K562 (cell line): ENCODE results near the gene SUCNR1. TPM values are rescaled to one million over a fixed set of nuclear protein-coding genes. Genes with fewer than 3 reads are reported as not detected.
A peak's percentile ranks its signal among the peaks of the same experiment; 100 is the strongest.

ENCODE experiments used
- ATAC-seq: fragments of 200-7000 bp; cut with Tn5 transposase; 3 replicates; pipeline ENCODE4 v1.9.1; 2020; ENCODE audit warnings: moderate library complexity
- BruUV-seq: library from RNA; stranded (reverse); fragments of 400-500 nt; replicated peaks from 2 replicates; lab custom pipeline; 2021; lab: Mats Ljungman, UMichigan
- CTCF ChIA-PET: fragments of 300-600 bp; formaldehyde crosslinking; extraction: SDS; loops from one replicate; lab custom pipeline; 2021; ENCODE audit warnings: low intra/inter-chr PET ratio; lab: Yijun Ruan, JAX
- POLR2A ChIA-PET: fragments of 300-600, 350-650 bp; sonication (Branson Sonifier 250); formaldehyde crosslinking; extraction: SDS; loops from one replicate; lab custom pipeline; 2021; ENCODE audit warnings: antibody characterized with exemption, inconsistent platforms; lab: Yijun Ruan, JAX
- DNase-seq, 4 experiments: peaks; one replicate each; pipeline versions ENCODE4 v3.0.0 to v3.0.0-alpha.2; 2011 to 2018; ENCODE audit warnings: low spot score in 3 of 4, mixed read lengths in 3 of 4; ENCODE audit errors: extremely low read depth in 1 of 4
- FAIRE-seq: peaks from 2 replicates; lab custom pipeline; 2011; peaks lifted over from hg19 to GRCh38; lab: Jason Lieb, UNC
- H2AFZ ChIP-seq: 2 replicates; pipeline ENCODE4 v1.6.0; 2011; ENCODE audit warnings: low read depth, low read length, control low read depth, inconsistent platforms
- H3K27ac ChIP-seq: fragments of 200-600 bp; 3 replicates; pipeline ENCODE4 v1.8.0; 2011; ENCODE audit warnings: low read depth, mild to moderate bottlenecking, control low read depth, inconsistent platforms, low read length, moderate library complexity, mixed read lengths; ENCODE audit errors: extremely low read depth
- H3K27me3 ChIP-seq, 2 experiments: fragments of 300-600 bp in 1 of 2; 2 replicates in 1 of 2; 3 replicates in 1 of 2; pipeline versions ENCODE4 v1.6.0 to v1.8.0; 2011; ENCODE audit warnings: inconsistent platforms in 2 of 2, low read length in 2 of 2, mild to moderate bottlenecking in 1 of 2, mixed read lengths in 1 of 2, moderate library complexity in 1 of 2; ENCODE audit not compliant: control insufficient read depth in 2 of 2, insufficient read depth in 2 of 2
- H3K36me3 ChIP-seq: fragments of 300-600 bp; 3 replicates; pipeline ENCODE4 v1.8.0; 2011; ENCODE audit warnings: mild to moderate bottlenecking, low read length, inconsistent platforms; ENCODE audit not compliant: control insufficient read depth, insufficient read depth
- H3K4me1 ChIP-seq, 2 experiments: fragments of 200-600 bp in 1 of 2; replicated peaks in 1 of 2; 2 replicates in 1 of 2; 3 replicates in 1 of 2; pipeline versions ENCODE4 v1.5.1 to v1.8.0; 2011; ENCODE audit warnings: inconsistent platforms in 2 of 2, low read length in 2 of 2, mild to moderate bottlenecking in 1 of 2, mixed read lengths in 1 of 2, moderate library complexity in 1 of 2; ENCODE audit not compliant: control insufficient read depth in 2 of 2, insufficient read depth in 2 of 2
- H3K4me2 ChIP-seq: 2 replicates; pipeline ENCODE4 v1.6.1; 2011; ENCODE audit warnings: low read length, control low read depth, inconsistent platforms, mixed read lengths; ENCODE audit not compliant: insufficient read depth
- H3K4me3 ChIP-seq: fragments of 200-600 bp; sonication (generic), shearing (Covaris generic); 2 replicates; pipeline ENCODE4 v1.5.1; 2016; ENCODE audit warnings: control low read depth, inconsistent platforms
- H3K79me2 ChIP-seq: fragments of 200-600 bp; 3 replicates; pipeline ENCODE4 v1.8.0; 2011; ENCODE audit warnings: low read length, inconsistent platforms; ENCODE audit not compliant: control insufficient read depth, insufficient read depth
- H3K9ac ChIP-seq, 2 experiments: 2 replicates each; pipeline versions ENCODE4 v1.6.0 to v1.6.1; 2011; ENCODE audit warnings: low read depth in 2 of 2, low read length in 2 of 2, control low read depth in 1 of 2, inconsistent platforms in 1 of 2, mild to moderate bottlenecking in 1 of 2, mixed read lengths in 1 of 2; ENCODE audit not compliant: insufficient read depth in 1 of 2
- H3K9me1 ChIP-seq: one replicate; pipeline ENCODE4 v1.6.0; 2011; ENCODE audit warnings: inconsistent platforms, mild to moderate bottlenecking, low read length, moderate library complexity; ENCODE audit not compliant: control insufficient read depth, insufficient read depth
- H3K9me3 ChIP-seq: replicated peaks from 2 replicates; pipeline ENCODE4 v1.5.1; 2011; ENCODE audit warnings: low read depth, low read length, inconsistent platforms; ENCODE audit not compliant: control insufficient read depth, insufficient read depth
- H4K20me1 ChIP-seq: replicated peaks from 2 replicates; pipeline ENCODE4 v1.6.1; 2011; ENCODE audit warnings: low read length, inconsistent platforms, mixed read lengths; ENCODE audit not compliant: control insufficient read depth, insufficient read depth
- MEIS2 ChIP-seq: fragments of 450-650 bp; IDR thresholded peaks from 2 replicates; pipeline ENCODE4 v1.6.1; 2014; ENCODE audit warnings: mild to moderate bottlenecking; ENCODE audit not compliant: partially characterized antibody
- THAP12 ChIP-seq: fragments of 250-450 bp; sonication (Bioruptor Pico); IDR thresholded peaks from 2 replicates; pipeline ENCODE4 v1.9.0; 2021; ENCODE audit warnings: mild to moderate bottlenecking, inconsistent platforms
- ZNF717 ChIP-seq: fragments of 250-450 bp; sonication (Bioruptor Pico); IDR thresholded peaks from 2 replicates; pipeline ENCODE4 v1.5.0; 2021
- WGBS: fragments of 100-300 bp; shearing (Covaris generic); methylation state at CpG from one replicate; pipeline ENCODE4 v1.1.6; 2016; ENCODE audit warnings: low coverage, mixed read lengths; ENCODE audit not compliant: insufficient coverage; ENCODE audit errors: missing lambda C conversion rate; 5-methylcytosine and 5-hydroxymethylcytosine counted together
- in situ Hi-C: fragments of 300-500 bp; cut with MboI; formaldehyde crosslinking; loops from 4 replicates; pipeline ENCODE4 v1.15.0; 2018; ENCODE audit warnings: inconsistent platforms, mixed read lengths
- intact Hi-C: fragments of 100-400 bp; cut with micrococcal nuclease; formaldehyde crosslinking; loops from 2 replicates; pipeline ENCODE4 v1.14.2; 2022
- polyA plus RNA-seq, 8 experiments: library from polyadenylated mRNA; depleted of rRNA in 4 of 8; stranded (reverse) in 5 of 8; unstranded in 3 of 8; fragments of >200 nt; fragmentation: Nextera tagmentation in 2 of 8; fragmentation: Illumina TruSeq in 1 of 8; extraction: Ambion mirVana in 2 of 8; extraction: Trizol in 1 of 8; gene quantifications; 2 replicates each; pipeline versions ENCODE4 v1.2.1 to v1.2.3, GENCODE V29; 2011 to 2014; ENCODE audit warnings: inconsistent platforms in 1 of 8, missing spikeins in 1 of 8
- total RNA-seq, 7 experiments: library from RNA; depleted of rRNA in 6 of 7; stranded (reverse); fragments of >200 nt in 6 of 7; fragmentation: Illumina TruSeq in 2 of 7; extraction: Trizol in 2 of 7; gene quantifications; 2 replicates each; pipeline versions ENCODE4 v1.2.1 to v1.2.3, GENCODE V29; 2011 to 2021; ENCODE audit warnings: low replicate concordance in 1 of 7

The SUCNR1 gene
- total and polyA plus RNA-seq, 9 of the 15 experiments (the other 6 are each of a cell fraction or from before 2014, with no cell fraction given) = 0.04 to 0.54 (median 0.13) TPM

- no peak for TF ChIP-seq THAP12
Observed at GRCh38 chr3:151911462-151911861, 38.0 kb downstream of the SUCNR1 start (continued).

DNA sequence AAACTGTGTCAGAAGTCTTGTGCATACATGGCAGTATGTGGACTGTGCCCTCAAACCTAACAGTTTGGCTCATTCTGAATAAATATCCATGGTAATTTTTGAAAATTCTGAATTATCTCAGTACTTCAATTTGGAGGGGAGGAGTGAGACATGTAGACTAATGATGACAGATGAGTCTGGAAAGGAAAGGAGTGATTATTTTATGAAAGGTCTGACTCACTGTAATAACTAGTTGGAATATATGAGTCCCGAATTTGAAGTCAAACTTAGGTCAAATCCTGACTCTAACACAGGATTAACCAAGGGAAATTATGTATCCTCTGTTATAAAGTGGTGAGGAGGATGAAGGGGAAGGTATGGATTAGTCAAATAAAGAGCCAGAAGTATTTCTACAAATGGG lies 38.6 kb downstream of the SUCNR1 start:
- no peak overlapping the region for H3K4me2 ChIP-seq
- FAIRE-seq (no peak), DNase-seq (no peak), ATAC-seq (no peak)
- no peak overlapping the region for H2AFZ ChIP-seq
- no peak overlapping the region for H3K4me3 ChIP-seq
- H3K27ac ChIP-seq = no peak overlapping the region
- H3K9me1 ChIP-seq = no peaks in the 10 kb centered on the region
- H3K27me3 ChIP-seq = no peaks in the 10 kb centered on the region
- H3K9ac ChIP-seq = no peak overlapping the region
- TF ChIP-seq ZNF717 (CRISPR knock-in tag) (no peak), MEIS2 (peak; percentile 6)
- intact Hi-C loops (loop anchor here (10.0 kb wide), 1 partner anchor 747 kb away; no protein-coding TSS in a partner anchor), in situ Hi-C loops (loop anchor here (10.0 kb wide), 1 partner anchor 477 kb away; no protein-coding TSS in a partner anchor)
- H3K9me3 ChIP-seq = no peaks in the 10 kb centered on the region
- H3K4me1 ChIP-seq = peaks cover 0 to 4% of the 10 kb centered on the region in 2 experiments; a peak in 1 of 5 replicates
- H3K36me3 ChIP-seq = no peaks in the 10 kb centered on the region
- 6% methylated on average over 1 of the region's 1 CpG for WGBS
- POLR2A ChIA-PET = no interaction called here
- no peaks in the 10 kb centered on the region for H3K79me2 ChIP-seq
- BruUV-seq = no TSS peak
- H4K20me1 ChIP-seq = no peaks in the 10 kb centered on the region
- CTCF ChIA-PET = no interaction called here
